Pancreas (tissue), 10 donors: ENCODE measurements around the gene PTPN2. TPM values are rescaled to one million over a fixed set of nuclear protein-coding genes. Genes with fewer than 3 reads are reported as not detected.
A peak's percentile ranks its signal among the peaks of the same experiment; 100 is the strongest.
"Not testable (repeated sequence)": the region's sequence is repeated elsewhere in the genome, so short reads cannot be mapped to it uniquely, and the experiment has no call there.

Experiments
- ATAC-seq, 4 donors: fragments of 200-7000 bp; cut with Tn5 transposase; one replicate each; pipeline versions ENCODE4 v1.8.0 to v1.9.1; 2020; ENCODE audit warnings: mild to moderate bottlenecking in 4 of 4, moderate library complexity in 4 of 4
- DNase-seq, 6 donors: peaks; one replicate each; pipeline ENCODE4 v3.0.0-alpha.2; 2020
- FAIRE-seq: peaks from 2 replicates; lab custom pipeline; 2012; peaks lifted over from hg19 to GRCh38; lab: Jason Lieb, UNC
- H3K27ac ChIP-seq, 4 donors: fragments of 200-600 bp; sonication (generic); 1 replicate in 3 of 4; 2 replicates in 1 of 4; pipeline versions ENCODE4 v1.5.0 to v1.8.0; 2020
- H3K27me3 ChIP-seq, 4 donors: fragments of 200-600 bp; one replicate each; pipeline ENCODE4 v1.8.0; 2021
- H3K36me3 ChIP-seq, 3 donors: fragments of 200-600 bp; sonication (generic) in 1 of 3; one replicate each; pipeline versions ENCODE4 v1.5.0 to v1.8.0; 2020 to 2021
- H3K4me1 ChIP-seq, 3 donors: fragments of 200-600 bp; one replicate each; pipeline ENCODE4 v1.8.0; 2021
- H3K4me3 ChIP-seq, 4 donors: fragments of 200-600 bp; sonication (generic) in 2 of 4; one replicate each; pipeline versions ENCODE4 v1.5.0 to v1.8.0; 2020 to 2021
- H3K9me3 ChIP-seq, 4 donors: fragments of 200-600 bp; one replicate each; pipeline ENCODE4 v1.8.0; 2021
- CTCF ChIP-seq, 4 donors: fragments of 200-600 bp; sonication (generic) in 3 of 4; IDR thresholded peaks; one replicate each; pipeline versions ENCODE4 v1.5.0 to v1.8.0; 2021; ENCODE audit warnings: antibody characterized with exemption in 4 of 4
- WGBS, 2 donors: extraction: QIAGEN DNeasy Blood & Tissue Kit; methylation state at CpG; one replicate each; pipeline ENCODE4 v1.1.7; 2013; 5-methylcytosine and 5-hydroxymethylcytosine counted together
- intact Hi-C, 3 donors: fragments of 100-400 bp; cut with DNase I; formaldehyde crosslinking; loops; one replicate each; pipeline versions ENCODE4 v1.11.1 to v1.14.2; 2022
- polyA plus RNA-seq, 2 donors: library from polyadenylated mRNA; stranded (reverse); fragments of 200-250 nt; gene quantifications; one replicate each; pipeline ENCODE4 v1.2.3, GENCODE V29; 2013
- total RNA-seq, 6 donors: library from RNA; stranded (reverse); fragmentation: NEBNext Ultra II Directional in 4 of 6; extraction: Animal tissue kit (Norgen Biotek cat#: 25700) in 4 of 6; gene quantifications; one replicate each; pipeline versions ENCODE4 v1.2.1 to v1.2.4, GENCODE V29; 2021 to 2023
- donor health status: healthy with polysubstance abuse.
- donor health status: DM: no; HTN: no; CAD: no; lungs with moderate emphysema.
- donor health status: DM: no; HTN: no; CAD: no.
- donor health status: control.
- donor health status: control.
- donor health status: Bipolar disorder and iron deficiency.
- donor health status: DM: yes; HTN: yes; CAD: no.
- donor health status: DM: no; HTN: no; CAD: no.
- donor health status: DM: no; HTN: no; CAD: no.
- donor health status: DM: yes; HTN: yes; CAD: no.

The PTPN2 gene
- total and polyA plus RNA-seq, 8 donors, result 22.8 to 37.1 (median 26.3) TPM

- Histone ChIP-seq H3K27ac (peak overlapping the region in 1 of 4 donors; percentile 3), H3K9me3 (no peaks in the 10 kb centered on the region), H3K36me3 (no peaks in the 10 kb centered on the region), H3K4me3 (no peak overlapping the region), H3K27me3 (no peaks in the 10 kb centered on the region), H3K4me1 (peaks cover 5 to 15% (median 12%) of the 10 kb centered on the region in 3 donors)
- DNase-seq (no peak), ATAC-seq (no peak), FAIRE-seq (no peak)
- intact Hi-C loops, result no loop called here
- TF ChIP-seq CTCF (IDR thresholded peaks at IDR 0.05), result no peak
- 54 to 57% methylated on average over 2 of the region's 2 CpGs for WGBS, 2 donors
Measured at GRCh38 chr18:12880541-12880910, 3.5 kb downstream of the PTPN2 start.

GRCh38 chr18:12879840-12880540 lies 4.0 kb downstream of the PTPN2 start:
- FAIRE-seq, result no peak
- no peak overlapping the region for H3K4me3 ChIP-seq
- intact Hi-C loops, result loop anchor here in 1 of 3 donors (5.0 kb wide), 1 partner anchor 38 kb away; no protein-coding TSS in a partner anchor
- peak overlapping the region in 3 of 4 donors; percentile 1 to 17 (median 3) for H3K27ac ChIP-seq
- H3K36me3 ChIP-seq, result no peaks in the 10 kb centered on the region
- TF ChIP-seq CTCF (IDR thresholded peaks at IDR 0.05), result no peak
- no peak for ATAC-seq
- H3K4me1 ChIP-seq, result peaks cover 5 to 15% (median 9%) of the 10 kb centered on the region in 3 donors
- 76 to 88% methylated on average over 8 of the region's 8 CpGs for WGBS, 2 donors
- no peaks in the 10 kb centered on the region for H3K27me3 ChIP-seq
- H3K9me3 ChIP-seq, result no peaks in the 10 kb centered on the region
- no peak for DNase-seq

GRCh38 chr18:12874992-12875391 lies 9.0 kb downstream of the PTPN2 start:
- H3K27ac ChIP-seq, FAIRE-seq, DNase-seq, H3K9me3 ChIP-seq, H3K36me3 ChIP-seq, H3K4me3 ChIP-seq, H3K27me3 ChIP-seq, ATAC-seq, H3K4me1 ChIP-seq: not testable (repeated sequence)
- 30 to 67% methylated on average over 1 of the region's 2 CpGs for WGBS, 2 donors
- intact Hi-C loops, result loop anchor here in 1 of 3 donors (5.0 kb wide), 1 partner anchor 33 kb away; no protein-coding TSS in a partner anchor

- H3K4me3 ChIP-seq, ATAC-seq, H3K27me3 ChIP-seq, H3K9me3 ChIP-seq, H3K4me1 ChIP-seq, H3K36me3 ChIP-seq, FAIRE-seq, H3K27ac ChIP-seq, intact Hi-C loops: not testable (repeated sequence)
- DNase-seq, result peak in 1 of 6 donors; percentile 59
- 90 to 97% methylated on average over 8 to 46 of the region's 48 CpGs for WGBS, 2 donors
Measured at GRCh38 chr18:12873961-12874567, 10.0 kb downstream of the PTPN2 start.

- FAIRE-seq (no peak), ATAC-seq (no peak), DNase-seq (no peak)
- intact Hi-C loops, result no loop called here
- Histone ChIP-seq H3K4me3 (no peak overlapping the region), H3K9me3 (no peaks in the 10 kb centered on the region), H3K4me1 (no peaks in the 10 kb centered on the region), H3K36me3 (no peaks in the 10 kb centered on the region), H3K27me3 (no peaks in the 10 kb centered on the region), H3K27ac (peak overlapping the region in 1 of 4 donors; percentile 41)
- 53 to 62% methylated on average over 5 of the region's 5 CpGs for WGBS, 2 donors
- TF ChIP-seq CTCF (IDR thresholded peaks at IDR 0.05), result no peak
Measured at GRCh38 chr18:12872408-12872807, 11.6 kb downstream of the PTPN2 start.

- no peak for DNase-seq
- no peak for FAIRE-seq
- Histone ChIP-seq H3K36me3 (no peaks in the 10 kb centered on the region), H3K4me1 (peaks cover 0 to 6% (median 0%) of the 10 kb centered on the region in 3 donors), H3K27ac (no peak overlapping the region), H3K27me3 (no peaks in the 10 kb centered on the region), H3K4me3 (no peak overlapping the region), H3K9me3 (no peaks in the 10 kb centered on the region)
- intact Hi-C loops, result no loop called here
- TF ChIP-seq CTCF (IDR thresholded peaks at IDR 0.05), result no peak
- ATAC-seq, result no peak
- WGBS, 2 donors, result 96% methylated on average over 12 of the region's 12 CpGs
Measured at GRCh38 chr18:12868576-12868975, 15.5 kb downstream of the PTPN2 start.
